Naive thymus-derived CD4-positive, alpha-beta T cell (primary cell): Measurements from ENCODE around the gene UXS1. TPM values are rescaled to one million over a fixed set of nuclear protein-coding genes. Genes with fewer than 3 reads are reported as not detected.

Experiments used
- ATAC-seq: fragments of 150-1000 bp; cut with Tn5 transposase; 2 replicates; pipeline ENCODE4 v1.10.0; 2021; ENCODE audit warnings: mild to moderate bottlenecking, moderate library complexity
- CTCF ChIA-PET: fragments of 350-600 bp; sonication (Branson Sonifier 250); formaldehyde crosslinking; loops from one replicate; lab custom pipeline; 2021; ENCODE audit warnings: antibody characterized with exemption; lab: Charles Lee
- POLR2A ChIA-PET: fragments of 350-600 bp; sonication (Branson Sonifier 250); formaldehyde crosslinking; loops from one replicate; lab custom pipeline; 2021; ENCODE audit warnings: antibody characterized with exemption, inconsistent platforms; lab: Charles Lee
- DNase-seq, 9 donors: peaks; one replicate each; pipeline versions ENCODE4 v3.0.0 to v3.0.0-alpha.2; 2020 to 2022; ENCODE audit warnings: mixed read lengths in 1 of 9
- H3K27ac ChIP-seq: one replicate; pipeline ENCODE4 v1.7.0; 2013; ENCODE audit warnings: mild to moderate bottlenecking, low read depth, low read length, moderate library complexity
- H3K27me3 ChIP-seq, 2 donors: one replicate each; pipeline ENCODE4 v1.7.0; 2013; ENCODE audit warnings: low read length in 2 of 2, mild to moderate bottlenecking in 2 of 2, moderate library complexity in 2 of 2; ENCODE audit not compliant: control insufficient read depth in 2 of 2, insufficient read depth in 2 of 2
- H3K36me3 ChIP-seq, 3 experiments: 1 replicate in 2 of 3; 2 replicates in 1 of 3; pipeline ENCODE4 v1.7.0; 2013; ENCODE audit warnings: low read length in 3 of 3, mild to moderate bottlenecking in 3 of 3, moderate library complexity in 1 of 3; ENCODE audit not compliant: insufficient read depth in 3 of 3, control insufficient read depth in 2 of 3
- H3K4me1 ChIP-seq, 2 donors: one replicate each; pipeline ENCODE4 v1.7.0; 2013; ENCODE audit warnings: low read length in 2 of 2, mild to moderate bottlenecking in 2 of 2, moderate library complexity in 1 of 2; ENCODE audit not compliant: control insufficient read depth in 2 of 2, insufficient read depth in 2 of 2
- H3K4me3 ChIP-seq: 2 replicates; pipeline ENCODE4 v1.7.0; 2013; ENCODE audit warnings: mild to moderate bottlenecking, low read length
- H3K9me3 ChIP-seq, 3 experiments: 1 replicate in 2 of 3; 2 replicates in 1 of 3; pipeline ENCODE4 v1.7.0; 2013; ENCODE audit warnings: low read length in 3 of 3; ENCODE audit not compliant: control insufficient read depth in 2 of 3
- H3K27ac Mint-ChIP-seq, 9 donors: one replicate each; pipeline ENCODE4 v1.8.0; 2020 to 2022; ENCODE audit warnings: mixed read lengths in 9 of 9, mild to moderate bottlenecking in 8 of 9, moderate library complexity in 5 of 9, inconsistent platforms in 2 of 9
- H3K27me3 Mint-ChIP-seq, 5 donors: one replicate each; pipeline ENCODE4 v1.8.0; 2021 to 2022; ENCODE audit warnings: mixed read lengths in 5 of 5, mild to moderate bottlenecking in 1 of 5
- H3K36me3 Mint-ChIP-seq, 5 donors: one replicate each; pipeline ENCODE4 v1.8.0; 2020 to 2022; ENCODE audit warnings: mixed read lengths in 5 of 5, mild to moderate bottlenecking in 3 of 5, inconsistent platforms in 1 of 5
- H3K4me1 Mint-ChIP-seq, 7 donors: one replicate each; pipeline ENCODE4 v1.8.0; 2020 to 2022; ENCODE audit warnings: mixed read lengths in 7 of 7, mild to moderate bottlenecking in 3 of 7, inconsistent platforms in 1 of 7
- H3K4me3 Mint-ChIP-seq, 10 donors: one replicate each; pipeline ENCODE4 v1.8.0; 2020 to 2022; ENCODE audit warnings: mild to moderate bottlenecking in 10 of 10, mixed read lengths in 10 of 10, moderate library complexity in 6 of 10, inconsistent platforms in 2 of 10
- H3K9me3 Mint-ChIP-seq, 11 donors: one replicate each; pipeline ENCODE4 v1.8.0; 2020 to 2022; ENCODE audit warnings: mixed read lengths in 11 of 11, mild to moderate bottlenecking in 4 of 11, inconsistent platforms in 1 of 11, moderate library complexity in 1 of 11
- intact Hi-C, 2 donors: fragments of 100-400 bp; cut with micrococcal nuclease; formaldehyde crosslinking; loops; one replicate each; pipeline ENCODE4 v1.15.1; 2023
- polyA plus RNA-seq, 2 donors: library from polyadenylated mRNA; unstranded; fragments of 300-500 nt; fragmentation: Illumina TruSeq; gene quantifications; one replicate each; pipeline ENCODE4 v1.2.3, GENCODE V29; 2021
- total RNA-seq, 6 experiments: library from RNA in 5 of 6; stranded (reverse) in 5 of 6; gene quantifications; 1 replicate in 5 of 6; 2 replicates in 1 of 6; pipeline ENCODE4 v1.2.3 and lab custom pipeline; 2021 to 2026

UXS1 gene
- total and polyA plus RNA-seq, 7 experiments from 2014 or later, result 52.3 to 185 (median 93.3) TPM

- H3K4me1 Mint-ChIP-seq, result peaks cover 32 to 99% (median 94%) of the 10 kb centered on the region in 7 donors
- CTCF ChIA-PET, result interaction anchor here (1.3 to 2.4 kb wide), 4 partner anchors 9 to 53 kb away, joined by 4 to 9 read pairs (median 6); no protein-coding TSS in a partner anchor
- intact Hi-C loops, result loop anchor here in 1 of 2 donors (5.0 kb wide), 1 partner anchor 581 kb away; no protein-coding TSS in a partner anchor
Measured at GRCh38 chr2:106158131-106158530, 36.0 kb downstream of the UXS1 start.

GRCh38 chr2:106157416-106157815 is 36.7 kb downstream of the UXS1 start:
- H3K9me3 Mint-ChIP-seq, result peaks cover 5 to 33% (median 18%) of the 10 kb centered on the region in 11 donors
- peak overlapping the region; percentile 21 to 99 (median 98) for H3K27ac Mint-ChIP-seq
- no peak for DNase-seq
- Histone ChIP-seq H3K4me1 (peaks cover 39 to 63% of the 10 kb centered on the region in 2 donors), H3K9me3 (peaks cover 0 to 12% (median 5%) of the 10 kb centered on the region in 3 experiments), H3K36me3 (peaks cover 8 to 22% (median 15%) of the 10 kb centered on the region in 3 experiments), H3K27ac (peak overlapping the region; percentile 81), H3K27me3 (no peaks in the 10 kb centered on the region), H3K4me3 (peak overlapping the region; percentile 77)
- CTCF ChIA-PET, result interaction anchor here (1.2 to 2.4 kb wide), 4 partner anchors 9 to 48 kb away, joined by 3 to 9 read pairs (median 4); no protein-coding TSS in a partner anchor
- intact Hi-C loops, result loop anchor here in 1 of 2 donors (5.0 kb wide), 1 partner anchor 580 kb away; no protein-coding TSS in a partner anchor
- peaks cover 36 to 98% (median 93%) of the 10 kb centered on the region in 7 donors for H3K4me1 Mint-ChIP-seq
- no peak for ATAC-seq
- POLR2A ChIA-PET, result interaction anchor here (1.3 to 7.6 kb wide), 7 partner anchors 9 to 61 kb away, joined by 3 to 104 read pairs (median 5); no protein-coding TSS in a partner anchor
- no peaks in the 10 kb centered on the region for H3K27me3 Mint-ChIP-seq
- peaks cover 16 to 73% (median 50%) of the 10 kb centered on the region in 5 donors for H3K36me3 Mint-ChIP-seq
- peak overlapping the region; percentile 87 to 98 (median 95) for H3K4me3 Mint-ChIP-seq

More at GRCh38 chr2:106158131-106158530, 36.0 kb downstream of the UXS1 start:
- H3K4me1 ChIP-seq, result peaks cover 39 to 63% of the 10 kb centered on the region in 2 donors
- ATAC-seq (no peak), DNase-seq (no peak)
- no peaks in the 10 kb centered on the region for H3K27me3 Mint-ChIP-seq
- peaks cover 8 to 22% (median 15%) of the 10 kb centered on the region in 3 experiments for H3K36me3 ChIP-seq
- peak overlapping the region; percentile 77 for H3K4me3 ChIP-seq
- POLR2A ChIA-PET, result interaction anchor here (0.7 to 7.6 kb wide), 11 partner anchors 8 to 64 kb away, joined by 3 to 104 read pairs (median 5); no protein-coding TSS in a partner anchor
- peak overlapping the region; percentile 87 to 98 (median 95) for H3K4me3 Mint-ChIP-seq
- H3K27me3 ChIP-seq, result no peaks in the 10 kb centered on the region
- H3K9me3 Mint-ChIP-seq, result peaks cover under 1 to 27% (median 12%) of the 10 kb centered on the region in 11 donors
- H3K9me3 ChIP-seq, result peaks cover 0 to 12% (median 5%) of the 10 kb centered on the region in 3 experiments
- H3K27ac ChIP-seq, result peak overlapping the region; percentile 81
- H3K36me3 Mint-ChIP-seq, result peaks cover 11 to 69% (median 44%) of the 10 kb centered on the region in 5 donors
- peak overlapping the region; percentile 95 to 99 (median 98) for H3K27ac Mint-ChIP-seq

DNA sequence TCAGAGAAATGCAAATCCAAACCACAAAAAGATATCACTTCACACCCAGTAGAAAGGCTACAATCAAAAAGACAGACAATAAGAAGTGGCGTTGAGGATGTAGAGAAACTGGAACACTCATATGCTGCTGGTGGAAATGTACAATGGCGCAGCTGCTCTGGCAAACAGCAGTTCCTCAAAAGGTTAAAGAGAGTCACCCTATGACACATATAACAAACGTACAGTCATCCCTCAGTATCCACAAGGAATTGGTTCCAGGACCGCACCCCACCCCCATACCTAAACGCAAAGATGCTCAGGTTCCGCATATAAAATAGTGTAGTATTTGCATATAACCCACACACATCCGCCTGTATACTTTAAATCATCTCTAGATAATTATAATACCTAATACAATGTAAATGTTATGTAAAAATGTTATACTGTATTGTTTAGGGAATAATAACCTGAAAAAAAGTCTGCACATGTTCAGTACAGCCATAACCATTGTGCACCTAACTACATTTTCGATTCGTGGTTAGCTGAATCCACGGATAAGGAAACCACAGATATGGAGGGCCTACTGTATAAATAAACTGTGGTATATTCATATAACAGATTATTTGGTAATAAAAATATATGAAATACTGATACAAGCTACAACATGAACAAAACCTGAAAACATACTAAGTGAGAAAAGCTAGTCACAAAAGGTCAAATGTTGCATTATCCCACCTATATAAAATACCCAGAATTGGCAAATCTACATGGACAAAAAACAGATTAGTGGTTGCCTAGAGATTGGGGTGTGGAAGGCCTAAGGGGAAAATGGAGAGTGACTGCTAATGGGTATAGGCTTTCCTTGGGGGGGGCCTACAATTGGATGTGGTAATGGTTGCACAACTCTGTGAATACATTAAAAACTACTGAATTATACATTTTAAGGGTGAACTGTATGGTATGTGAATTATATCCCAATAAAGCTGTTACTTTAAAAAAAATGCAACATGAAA is 37.5 kb downstream of the UXS1 start:
- intact Hi-C loops, result loop anchor here in 1 of 2 donors (5.0 kb wide), 1 partner anchor 579 kb away; no protein-coding TSS in a partner anchor
- Mint-ChIP-seq H3K36me3 (peaks cover 17 to 77% (median 57%) of the 10 kb centered on the region in 5 donors), H3K27me3 (no peaks in the 10 kb centered on the region), H3K9me3 (peaks cover 5 to 36% (median 18%) of the 10 kb centered on the region in 11 donors), H3K27ac (peak overlapping the region in 8 of 9 donors; percentile 67 to 99 (median 97)), H3K4me1 (peaks cover 40 to 97% (median 87%) of the 10 kb centered on the region in 7 donors), H3K4me3 (peak overlapping the region in 8 of 10 donors; percentile 25 to 97 (median 41))
- CTCF ChIA-PET, result interaction anchor here (1.2 to 1.6 kb wide), 2 partner anchors 10 to 47 kb away, joined by 3 to 5 read pairs; no protein-coding TSS in a partner anchor
- peaks cover 33 to 56% of the 10 kb centered on the region in 2 donors for H3K4me1 ChIP-seq
- DNase-seq (no peak), ATAC-seq (no peak)
- peaks cover 0 to 12% (median 5%) of the 10 kb centered on the region in 3 experiments for H3K9me3 ChIP-seq
- H3K36me3 ChIP-seq, result peaks cover 8 to 22% (median 15%) of the 10 kb centered on the region in 3 experiments
- peak overlapping the region; percentile 81 for H3K27ac ChIP-seq
- no peak overlapping the region for H3K4me3 ChIP-seq
- H3K27me3 ChIP-seq, result no peaks in the 10 kb centered on the region
- POLR2A ChIA-PET, result interaction anchor here (0.7 to 7.6 kb wide), 7 partner anchors 8 to 60 kb away, joined by 3 to 104 read pairs (median 4); no protein-coding TSS in a partner anchor

GRCh38 chr2:106153781-106154180 is 40.3 kb downstream of the UXS1 start:
- Histone ChIP-seq H3K9me3 (peaks cover 0 to 12% (median 5%) of the 10 kb centered on the region in 3 experiments), H3K27me3 (no peaks in the 10 kb centered on the region), H3K4me1 (peaks cover 16 to 40% of the 10 kb centered on the region in 2 donors), H3K4me3 (no peak overlapping the region), H3K36me3 (peaks cover 8 to 48% (median 15%) of the 10 kb centered on the region in 3 experiments), H3K27ac (no peak overlapping the region)
- peak overlapping the region in 5 of 9 donors; percentile 38 to 98 (median 73) for H3K27ac Mint-ChIP-seq
- H3K9me3 Mint-ChIP-seq, result peaks cover 5 to 36% (median 19%) of the 10 kb centered on the region in 11 donors
- no peak for DNase-seq
- intact Hi-C loops, result no loop called here
- ATAC-seq, result no peak
- POLR2A ChIA-PET, result no interaction called here
- peak overlapping the region in 2 of 10 donors; percentile 23 to 43 for H3K4me3 Mint-ChIP-seq
- peaks cover 24 to 93% (median 82%) of the 10 kb centered on the region in 7 donors for H3K4me1 Mint-ChIP-seq
- CTCF ChIA-PET, result no interaction called here
- H3K27me3 Mint-ChIP-seq, result no peaks in the 10 kb centered on the region
- peaks cover 24 to 92% (median 84%) of the 10 kb centered on the region in 5 donors for H3K36me3 Mint-ChIP-seq

GRCh38 chr2:106147665-106148064 is 46.4 kb downstream of the UXS1 start:
- DNase-seq (no peak), ATAC-seq (no peak)
- H3K36me3 ChIP-seq, result peaks cover 0 to 52% (median 6%) of the 10 kb centered on the region in 3 experiments
- POLR2A ChIA-PET, result interaction anchor here (1.6 to 4.7 kb wide), 2 partner anchors 12 to 15 kb away, joined by 5 to 37 read pairs; no protein-coding TSS in a partner anchor
- H3K27me3 ChIP-seq, result no peaks in the 10 kb centered on the region
- Mint-ChIP-seq H3K9me3 (peaks cover under 1 to 6% (median 3%) of the 10 kb centered on the region in 11 donors), H3K4me1 (peaks cover 42 to 84% (median 66%) of the 10 kb centered on the region in 7 donors), H3K27ac (peak overlapping the region in 5 of 9 donors; percentile 28 to 84 (median 58)), H3K4me3 (peak overlapping the region in 2 of 10 donors; percentile 3 to 18), H3K27me3 (no peaks in the 10 kb centered on the region), H3K36me3 (peaks cover 26 to 74% (median 64%) of the 10 kb centered on the region in 5 donors)
- intact Hi-C loops, result loop anchor here in 1 of 2 donors (10.0 kb wide), 1 partner anchor 47 kb away; the partner anchor contains the start of gene UXS1
- CTCF ChIA-PET, result interaction anchor here (0.7 to 2.4 kb wide), 3 partner anchors 11 to 418 kb away, joined by 3 to 9 read pairs (median 4); no protein-coding TSS in a partner anchor
- H3K9me3 ChIP-seq, result no peaks in the 10 kb centered on the region
- no peak overlapping the region for H3K4me3 ChIP-seq
- H3K27ac ChIP-seq, result no peak overlapping the region
- H3K4me1 ChIP-seq, result peaks cover 2 to 6% of the 10 kb centered on the region in 2 donors
